ENCODE results near the gene PTGER4. TPM values are rescaled to one million over a fixed set of nuclear protein-coding genes. Genes with fewer than 3 reads are reported as not detected.

PTGER4 gene
- total and polyA plus RNA-seq, 2 of the 8 experiments (the other 6 are each of a cell fraction or from before 2014, with no cell fraction given) = 0.76 to 1.2 TPM

GRCh38 chr5:40651201-40651600 lies 28.5 kb upstream of the PTGER4 start:
- H3K79me1 ChIP-seq (ENCODE audit: low read depth, low read length) = no peaks in the 10 kb centered on the region
- H3K4ac ChIP-seq (replicated peaks; ENCODE audit: insufficient read length, low read depth, low read length) = no peak overlapping the region
- ChIA-PET CTCF (ENCODE audit: partially characterized antibody) (interaction anchor here (0.9 kb wide), 1 partner anchor 15 kb away, joined by 3 read pairs; no protein-coding TSS in a partner anchor), POLR2A (ENCODE audit: partially characterized antibody) (no interaction called here)
- H4K20me1 ChIP-seq (replicated peaks in 1 of 2; ENCODE audit: control insufficient read depth in 1 of 2, insufficient read depth in 2 of 2, low read length in 2 of 2) = no peaks in the 10 kb centered on the region
- no peak overlapping the region for H2BK5ac ChIP-seq (ENCODE audit: low read depth, low read length)
- no peaks in the 10 kb centered on the region for H3K4me1 ChIP-seq (replicated peaks in 1 of 4; ENCODE audit: control insufficient read depth in 3 of 4, insufficient read depth in 4 of 4, low read length in 3 of 4)
- no peaks in the 10 kb centered on the region for H3K23me2 ChIP-seq (ENCODE audit: low read depth, low read length)
- 92% methylated on average over 3 of the region's 3 CpGs; no CpG with 5 or more reads in 1 of the 2 experiments for WGBS, 2 experiments (ENCODE audit: extremely low coverage in 1 of 2, insufficient coverage in 1 of 2, insufficient read length in 1 of 2, insufficient replicate concordance in 2 of 2, low coverage in 1 of 2, low lambda C conversion rate in 2 of 2, missing lambda C conversion rate in 1 of 2)
- H3K4me2 ChIP-seq (ENCODE audit: insufficient read depth in 1 of 2, low read depth in 2 of 2, low read length in 2 of 2) = no peak overlapping the region
- no peaks in the 10 kb centered on the region for H3K36me3 ChIP-seq (ENCODE audit: control insufficient read depth in 2 of 4, insufficient read depth in 4 of 4, low read length in 3 of 4)
- no peak overlapping the region for H2AFZ ChIP-seq (ENCODE audit: low read length)
- H2BK15ac ChIP-seq (ENCODE audit: low read length) = no peak overlapping the region
- H3K56ac ChIP-seq (replicated peaks; ENCODE audit: insufficient read length, low read depth, low read length) = no peak overlapping the region
- H2BK12ac ChIP-seq (ENCODE audit: low read depth, low read length) = no peak overlapping the region
- H3K9me3 ChIP-seq (ENCODE audit: insufficient read depth in 2 of 2, low read depth in 1 of 2, low read length in 1 of 2) = no peaks in the 10 kb centered on the region
- no peak overlapping the region for H3K4me3 ChIP-seq (ENCODE audit: extremely low read depth in 1 of 4, insufficient read depth in 2 of 4, low read depth in 3 of 4, low read length in 4 of 4)
- H2BK20ac ChIP-seq (ENCODE audit: low read length) = no peak overlapping the region
- H3K79me2 ChIP-seq (ENCODE audit: control insufficient read depth in 1 of 2, insufficient read depth in 2 of 2, low read length in 2 of 2) = no peaks in the 10 kb centered on the region
- H4K91ac ChIP-seq (replicated peaks; ENCODE audit: insufficient read length, low read length) = no peak overlapping the region
- no peak overlapping the region for H2BK120ac ChIP-seq (replicated peaks; ENCODE audit: low read depth, low read length)
- no peaks in the 10 kb centered on the region for H3K27me3 ChIP-seq (replicated peaks in 1 of 4; ENCODE audit: control insufficient read depth in 3 of 4, extremely low read depth in 1 of 4, insufficient read depth in 3 of 4, low read length in 3 of 4)
- DNase-seq (ENCODE audit: low read depth in 1 of 2, low spot score in 2 of 2) (no peak), FAIRE-seq (no peak)
- H3K18ac ChIP-seq (ENCODE audit: extremely low read depth, low read length) = no peak overlapping the region
- no peak overlapping the region for H3K27ac ChIP-seq (ENCODE audit: low read depth, low read length)
- H3K9ac ChIP-seq (replicated peaks in 1 of 4; ENCODE audit: extremely low read depth in 1 of 4, low read depth in 3 of 4, low read length in 3 of 4) = no peak overlapping the region
- no peak overlapping the region for H3K14ac ChIP-seq (ENCODE audit: insufficient read length)
- no peak overlapping the region for H4K8ac ChIP-seq (ENCODE audit: extremely low read depth, insufficient read depth, low read length)
- no peak overlapping the region for H2AK5ac ChIP-seq (ENCODE audit: low read depth, low read length)
- H3K23ac ChIP-seq (ENCODE audit: insufficient read length) = no peak overlapping the region
- no peak overlapping the region for H4K5ac ChIP-seq (ENCODE audit: insufficient read length, low read depth, low read length)
- TF ChIP-seq MAFK (IDR thresholded peaks at IDR 0.05; ENCODE audit: low read depth, low read length) = no peak
- no peak for TF ChIP-seq JUN (IDR thresholded peaks at IDR 0.05; ENCODE audit: low read depth, low read length)
- no peak for TF ChIP-seq SP2 (IDR thresholded peaks at IDR 0.05; ENCODE audit: low read length)
- TF ChIP-seq ASH2L (IDR thresholded peaks at IDR 0.05; ENCODE audit: low read length) = no peak
- no peak for TF ChIP-seq RBBP5 (IDR thresholded peaks at IDR 0.05; ENCODE audit: borderline replicate concordance, low read depth, low read length)
- TF ChIP-seq SIX5 (IDR thresholded peaks at IDR 0.05; ENCODE audit: low read depth, low read length) = no peak
- no peak for TF ChIP-seq RNF2 (IDR thresholded peaks at IDR 0.05; ENCODE audit: borderline replicate concordance, low read depth, low read length, missing control alignments, poor library complexity, severe bottlenecking)
- TF ChIP-seq BACH1 (IDR thresholded peaks at IDR 0.05; ENCODE audit: low read length) = no peak
- TF ChIP-seq E2F6 (IDR thresholded peaks at IDR 0.05) = no peak
- TF ChIP-seq GABPA (IDR thresholded peaks at IDR 0.05; ENCODE audit: borderline replicate concordance, insufficient read depth, low read length) = no peak
- TF ChIP-seq POLR2A (IDR thresholded peaks at IDR 0.05; ENCODE audit: control extremely low read depth in 1 of 2, low read depth in 2 of 2, low read length in 2 of 2) = no peak
- TF ChIP-seq TAF7 (optimal IDR thresholded peaks at IDR 0.05; ENCODE audit: borderline replicate concordance, low read depth, low read length) = no peak
- TF ChIP-seq RFX5 (IDR thresholded peaks at IDR 0.05; ENCODE audit: borderline replicate concordance, low read depth, low read length) = no peak
- TF ChIP-seq SP1 (IDR thresholded peaks at IDR 0.05; ENCODE audit: low read depth, low read length) = no peak
- no peak for TF ChIP-seq TCF12 (IDR thresholded peaks at IDR 0.05; ENCODE audit: low read depth, low read length)
